K562 (cell line): ENCODE measurements around the gene MED19. TPM values are rescaled to one million over a fixed set of nuclear protein-coding genes. Genes with fewer than 3 reads are reported as not detected.
A peak's percentile ranks its signal among the peaks of the same experiment; 100 is the strongest.

ENCODE experiments used
- ATAC-seq: fragments of 200-7000 bp; cut with Tn5 transposase; 3 replicates; pipeline ENCODE4 v1.9.1; 2020; ENCODE audit warnings: moderate library complexity
- BruUV-seq: library from RNA; stranded (reverse); fragments of 400-500 nt; replicated peaks from 2 replicates; lab custom pipeline; 2021; lab: Mats Ljungman, UMichigan
- CTCF ChIA-PET: fragments of 300-600 bp; formaldehyde crosslinking; extraction: SDS; loops from one replicate; lab custom pipeline; 2021; ENCODE audit warnings: low intra/inter-chr PET ratio; lab: Yijun Ruan, JAX
- POLR2A ChIA-PET: fragments of 300-600, 350-650 bp; sonication (Branson Sonifier 250); formaldehyde crosslinking; extraction: SDS; loops from one replicate; lab custom pipeline; 2021; ENCODE audit warnings: antibody characterized with exemption, inconsistent platforms; lab: Yijun Ruan, JAX
- DNase-seq, 4 experiments: peaks; one replicate each; pipeline versions ENCODE4 v3.0.0 to v3.0.0-alpha.2; 2011 to 2018; ENCODE audit warnings: low spot score in 3 of 4, mixed read lengths in 3 of 4; ENCODE audit errors: extremely low read depth in 1 of 4
- FAIRE-seq: peaks from 2 replicates; lab custom pipeline; 2011; peaks lifted over from hg19 to GRCh38; lab: Jason Lieb, UNC
- H2AFZ ChIP-seq: 2 replicates; pipeline ENCODE4 v1.6.0; 2011; ENCODE audit warnings: low read depth, low read length, control low read depth, inconsistent platforms
- H3K27ac ChIP-seq: fragments of 200-600 bp; 3 replicates; pipeline ENCODE4 v1.8.0; 2011; ENCODE audit warnings: low read depth, mild to moderate bottlenecking, control low read depth, inconsistent platforms, low read length, moderate library complexity, mixed read lengths; ENCODE audit errors: extremely low read depth
- H3K27me3 ChIP-seq, 2 experiments: fragments of 300-600 bp in 1 of 2; 2 replicates in 1 of 2; 3 replicates in 1 of 2; pipeline versions ENCODE4 v1.6.0 to v1.8.0; 2011; ENCODE audit warnings: inconsistent platforms in 2 of 2, low read length in 2 of 2, mild to moderate bottlenecking in 1 of 2, mixed read lengths in 1 of 2, moderate library complexity in 1 of 2; ENCODE audit not compliant: control insufficient read depth in 2 of 2, insufficient read depth in 2 of 2
- H3K36me3 ChIP-seq: fragments of 300-600 bp; 3 replicates; pipeline ENCODE4 v1.8.0; 2011; ENCODE audit warnings: mild to moderate bottlenecking, low read length, inconsistent platforms; ENCODE audit not compliant: control insufficient read depth, insufficient read depth
- H3K4me1 ChIP-seq, 2 experiments: fragments of 200-600 bp in 1 of 2; replicated peaks in 1 of 2; 2 replicates in 1 of 2; 3 replicates in 1 of 2; pipeline versions ENCODE4 v1.5.1 to v1.8.0; 2011; ENCODE audit warnings: inconsistent platforms in 2 of 2, low read length in 2 of 2, mild to moderate bottlenecking in 1 of 2, mixed read lengths in 1 of 2, moderate library complexity in 1 of 2; ENCODE audit not compliant: control insufficient read depth in 2 of 2, insufficient read depth in 2 of 2
- H3K4me2 ChIP-seq: 2 replicates; pipeline ENCODE4 v1.6.1; 2011; ENCODE audit warnings: low read length, control low read depth, inconsistent platforms, mixed read lengths; ENCODE audit not compliant: insufficient read depth
- H3K4me3 ChIP-seq: fragments of 200-600 bp; sonication (generic), shearing (Covaris generic); 2 replicates; pipeline ENCODE4 v1.5.1; 2016; ENCODE audit warnings: control low read depth, inconsistent platforms
- H3K79me2 ChIP-seq: fragments of 200-600 bp; 3 replicates; pipeline ENCODE4 v1.8.0; 2011; ENCODE audit warnings: low read length, inconsistent platforms; ENCODE audit not compliant: control insufficient read depth, insufficient read depth
- H3K9ac ChIP-seq, 2 experiments: 2 replicates each; pipeline versions ENCODE4 v1.6.0 to v1.6.1; 2011; ENCODE audit warnings: low read depth in 2 of 2, low read length in 2 of 2, control low read depth in 1 of 2, inconsistent platforms in 1 of 2, mild to moderate bottlenecking in 1 of 2, mixed read lengths in 1 of 2; ENCODE audit not compliant: insufficient read depth in 1 of 2
- H3K9me1 ChIP-seq: one replicate; pipeline ENCODE4 v1.6.0; 2011; ENCODE audit warnings: inconsistent platforms, mild to moderate bottlenecking, low read length, moderate library complexity; ENCODE audit not compliant: control insufficient read depth, insufficient read depth
- H3K9me3 ChIP-seq: replicated peaks from 2 replicates; pipeline ENCODE4 v1.5.1; 2011; ENCODE audit warnings: low read depth, low read length, inconsistent platforms; ENCODE audit not compliant: control insufficient read depth, insufficient read depth
- H4K20me1 ChIP-seq: replicated peaks from 2 replicates; pipeline ENCODE4 v1.6.1; 2011; ENCODE audit warnings: low read length, inconsistent platforms, mixed read lengths; ENCODE audit not compliant: control insufficient read depth, insufficient read depth
- ATF4 ChIP-seq: fragments of 450-650 bp; formaldehyde crosslinking; IDR thresholded peaks from 2 replicates; pipeline ENCODE4 v1.4.0; 2022; ENCODE audit warnings: mild to moderate bottlenecking, moderate library complexity
- GABPA ChIP-seq: fragments of 200-800 bp; sonication (Bioruptor generic); conservative IDR thresholded peaks from 2 replicates; pipeline ENCODE4 v1.6.1; 2016; ENCODE audit warnings: low read depth, missing genetic modification characterization, missing compliant biosample characterization
- JUNB ChIP-seq: fragments of 450-650 bp; formaldehyde crosslinking; conservative IDR thresholded peaks from 2 replicates; pipeline ENCODE4 v1.4.0; 2020; ENCODE audit warnings: mild to moderate bottlenecking
- KAT8 ChIP-seq: fragments of 450-650 bp; IDR thresholded peaks from 2 replicates; pipeline ENCODE4 v1.6.1; 2016; ENCODE audit warnings: low read depth, mild to moderate bottlenecking
- NFIC ChIP-seq: fragments of 450-650 bp; IDR thresholded peaks from 2 replicates; pipeline ENCODE4 v1.6.1; 2017; ENCODE audit warnings: mild to moderate bottlenecking, inconsistent platforms
- RREB1 ChIP-seq: fragments of 250-450 bp; sonication (Bioruptor Pico); IDR thresholded peaks from 2 replicates; pipeline ENCODE4 v1.4.0; 2020
- SIN3A ChIP-seq, 2 experiments: fragments of 150-350 bp in 1 of 2; IDR thresholded peaks; 2 replicates each; pipeline ENCODE4 v1.6.1; 2011 to 2016; ENCODE audit warnings: borderline replicate concordance in 2 of 2, low read depth in 2 of 2, low read length in 2 of 2, mild to moderate bottlenecking in 2 of 2, moderate library complexity in 2 of 2; ENCODE audit not compliant: control insufficient read depth in 1 of 2
- TFAP4 ChIP-seq: sonication (generic); formaldehyde crosslinking; IDR thresholded peaks from 2 replicates; pipeline ENCODE4 v1.8.0; 2022; ENCODE audit warnings: missing genetic modification reagents, mild to moderate bottlenecking, moderate library complexity, borderline replicate concordance
- ZNF644 ChIP-seq: fragments of 200-800 bp; sonication (Bioruptor generic); IDR thresholded peaks from 2 replicates; pipeline ENCODE4 v1.6.1; 2016; ENCODE audit warnings: low read depth, missing genetic modification characterization, missing compliant biosample characterization
- WGBS: fragments of 100-300 bp; shearing (Covaris generic); methylation state at CpG from one replicate; pipeline ENCODE4 v1.1.6; 2016; ENCODE audit warnings: low coverage, mixed read lengths; ENCODE audit not compliant: insufficient coverage; ENCODE audit errors: missing lambda C conversion rate; 5-methylcytosine and 5-hydroxymethylcytosine counted together
- in situ Hi-C: fragments of 300-500 bp; cut with MboI; formaldehyde crosslinking; loops from 4 replicates; pipeline ENCODE4 v1.15.0; 2018; ENCODE audit warnings: inconsistent platforms, mixed read lengths
- intact Hi-C: fragments of 100-400 bp; cut with micrococcal nuclease; formaldehyde crosslinking; loops from 2 replicates; pipeline ENCODE4 v1.14.2; 2022
- polyA plus RNA-seq, 8 experiments: library from polyadenylated mRNA; depleted of rRNA in 4 of 8; stranded (reverse) in 5 of 8; unstranded in 3 of 8; fragments of >200 nt; fragmentation: Nextera tagmentation in 2 of 8; fragmentation: Illumina TruSeq in 1 of 8; extraction: Ambion mirVana in 2 of 8; extraction: Trizol in 1 of 8; gene quantifications; 2 replicates each; pipeline versions ENCODE4 v1.2.1 to v1.2.3, GENCODE V29; 2011 to 2014; ENCODE audit warnings: inconsistent platforms in 1 of 8, missing spikeins in 1 of 8
- total RNA-seq, 7 experiments: library from RNA; depleted of rRNA in 6 of 7; stranded (reverse); fragments of >200 nt in 6 of 7; fragmentation: Illumina TruSeq in 2 of 7; extraction: Trizol in 2 of 7; gene quantifications; 2 replicates each; pipeline versions ENCODE4 v1.2.1 to v1.2.3, GENCODE V29; 2011 to 2021; ENCODE audit warnings: low replicate concordance in 1 of 7

The MED19 gene
- total and polyA plus RNA-seq, 9 of the 15 experiments (the other 6 are each of a cell fraction or from before 2014, with no cell fraction given), result 7.3 to 23.5 (median 15.0) TPM

- no TSS peak for BruUV-seq
- FAIRE-seq (no peak), ATAC-seq (peak; percentile 38), DNase-seq (peak in 2 of 4 experiments; percentile 36 to 46)
- H4K20me1 ChIP-seq, result no peaks in the 10 kb centered on the region
- no peaks in the 10 kb centered on the region for H3K9me1 ChIP-seq
- peak overlapping the region; percentile 99 to 100 for H3K9ac ChIP-seq
- under 1% methylated on average over 24 of the region's 31 CpGs for WGBS
- peak overlapping the region; percentile 99 for H2AFZ ChIP-seq
- peak overlapping the region; percentile 99 for H3K27ac ChIP-seq
- H3K27me3 ChIP-seq, result no peaks in the 10 kb centered on the region
- intact Hi-C loops (loop anchor here (5.0 to 10.0 kb wide), 2 partner anchors 396 to 854 kb away; no protein-coding TSS in a partner anchor), in situ Hi-C loops (loop anchor here (10.0 to 25.0 kb wide), 2 partner anchors 136 to 844 kb away; partner anchors contain the start of gene OR5B21)
- H3K4me3 ChIP-seq, result peak overlapping the region; percentile 98
- H3K36me3 ChIP-seq, result peaks cover 32% of the 10 kb centered on the region
- CTCF ChIA-PET, result interaction anchor here (1.1 kb wide), 1 partner anchor 133 kb away, joined by 3 read pairs; no protein-coding TSS in a partner anchor
- H3K4me2 ChIP-seq, result peak overlapping the region; percentile 96
- POLR2A ChIA-PET, result interaction anchor here (0.7 kb wide), 1 partner anchor 8 kb away, joined by 4 read pairs; no protein-coding TSS in a partner anchor
- peaks cover 55% of the 10 kb centered on the region for H3K79me2 ChIP-seq
- no peaks in the 10 kb centered on the region for H3K9me3 ChIP-seq
- peaks cover 8 to 9% of the 10 kb centered on the region in 2 experiments; a peak in 4 of 5 replicates for H3K4me1 ChIP-seq
- TF ChIP-seq ATF4 (CRISPR knock-in tag), result no peak
- TF ChIP-seq KAT8, result no peak
- no peak for TF ChIP-seq GABPA
- TF ChIP-seq TFAP4 (CRISPR knock-in tag), result no peak
- no peak for TF ChIP-seq RREB1 (CRISPR knock-in tag)
- no peak for TF ChIP-seq JUNB (CRISPR knock-in tag)
- TF ChIP-seq SIN3A (IDR thresholded peaks at IDR 0.05; ENCODE audit: borderline replicate concordance in 2 of 2, control insufficient read depth in 1 of 2, low read depth in 2 of 2, low read length in 2 of 2), result 0 out of 4 replicates have a peak, but pooled peaks of 1 of the 2 experiments have one; percentile 26
- TF ChIP-seq ZNF644, result no peak
- no peak for TF ChIP-seq NFIC
Measured at GRCh38 chr11:57668434-57668782, 43.6 kb downstream of the MED19 start.
